CD4-positive, alpha-beta T cell treated with Interleukin-1 beta for 1 hour (primary cell): ENCODE data around the gene NPAS1.
"Not testable (repeated sequence)": the region's sequence is repeated elsewhere in the genome, so short reads cannot be mapped to it uniquely, and the experiment has no call there.

Experiments used
- DNase-seq, 2 donors: peaks; one replicate each; pipeline ENCODE4 v3.0.0-alpha.2; 2020 to 2022

NPAS1 gene

GRCh38 chr19:47050562-47050961 is 30.9 kb downstream of the NPAS1 start:
- not testable (repeated sequence) for DNase-seq

- DNase-seq: no peak
Measured at GRCh38 chr19:47056411-47056810, 36.8 kb downstream of the NPAS1 start.

- DNase-seq: no peak
Measured at GRCh38 chr19:47057328-47057727, 37.7 kb downstream of the NPAS1 start.

GRCh38 chr19:47058621-47059022 is 39.0 kb downstream of the NPAS1 start:
- DNase-seq: no peak

- DNase-seq: no peak
Measured at GRCh38 chr19:47063874-47064273, 44.2 kb downstream of the NPAS1 start.

GRCh38 chr19:47065242-47065641 is 45.6 kb downstream of the NPAS1 start:
- no peak for DNase-seq

- no peak for DNase-seq
Measured at GRCh38 chr19:47066376-47067214, 47.0 kb downstream of the NPAS1 start.

- no peak for DNase-seq
Measured at GRCh38 chr19:47067215-47067847, 47.7 kb downstream of the NPAS1 start.

GRCh38 chr19:47068246-47068645 is 48.6 kb downstream of the NPAS1 start:
- no peak for DNase-seq

GRCh38 chr19:47068876-47069406 is 49.3 kb downstream of the NPAS1 start:
- no peak for DNase-seq

GRCh38 chr19:47069795-47070194 is 50.2 kb downstream of the NPAS1 start:
- DNase-seq: no peak

GRCh38 chr19:47070756-47071155 is 51.1 kb downstream of the NPAS1 start:
- DNase-seq: no peak

GRCh38 chr19:47071731-47072130 is 52.1 kb downstream of the NPAS1 start:
- no peak for DNase-seq

GRCh38 chr19:47072323-47072722 is 52.7 kb downstream of the NPAS1 start:
- no peak for DNase-seq

- DNase-seq: no peak
Measured at GRCh38 chr19:47073574-47073973, 53.9 kb downstream of the NPAS1 start.

GRCh38 chr19:47074621-47075020 is 55.0 kb downstream of the NPAS1 start:
- no peak for DNase-seq

GRCh38 chr19:47075179-47075810 is 55.7 kb downstream of the NPAS1 start:
- DNase-seq: peak in 1 of 2 donors; percentile 40

- no peak for DNase-seq
Measured at GRCh38 chr19:47075941-47076340, 56.3 kb downstream of the NPAS1 start.

GRCh38 chr19:47078351-47078750 is 58.7 kb downstream of the NPAS1 start:
- DNase-seq: not testable (repeated sequence)

- DNase-seq: no peak
Measured at GRCh38 chr19:47081095-47081494, 61.5 kb downstream of the NPAS1 start.

GRCh38 chr19:47082493-47082892 is 62.9 kb downstream of the NPAS1 start:
- no peak for DNase-seq

- no peak for DNase-seq
Measured at GRCh38 chr19:47084879-47085439, 65.3 kb downstream of the NPAS1 start.

- DNase-seq: no peak
Measured at GRCh38 chr19:47086280-47086679, 66.6 kb downstream of the NPAS1 start.
